Measurements from ENCODE around the gene ARHGAP32.

DNA sequence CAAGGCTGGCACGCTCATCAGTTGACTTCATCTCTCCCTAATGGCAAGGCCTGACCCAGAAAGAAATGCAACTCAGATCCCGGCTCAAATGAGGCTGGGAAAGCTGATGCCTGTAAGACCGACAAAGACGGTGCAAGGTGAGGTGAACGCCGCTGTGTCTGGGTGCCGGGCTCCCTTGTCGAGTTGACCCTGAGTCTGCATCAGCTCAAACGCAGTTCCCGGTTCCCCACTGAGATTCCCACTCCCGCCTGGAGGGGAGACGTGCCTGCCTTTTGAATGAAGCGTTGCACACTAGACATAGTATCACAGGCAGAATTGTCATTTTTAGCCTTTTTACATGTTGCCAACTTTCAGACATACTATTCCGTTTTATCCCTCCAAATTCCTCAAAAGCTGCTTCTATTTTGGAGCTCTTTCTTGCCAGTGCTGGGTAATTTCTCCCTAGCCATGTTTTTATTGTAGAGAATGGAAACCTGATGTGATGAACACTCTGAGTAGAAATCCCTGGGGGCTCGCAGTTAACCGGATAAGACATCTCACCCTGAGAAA, 248.6 kb downstream of the ARHGAP32 start:
- TF ChIP-seq, protein P1, sequence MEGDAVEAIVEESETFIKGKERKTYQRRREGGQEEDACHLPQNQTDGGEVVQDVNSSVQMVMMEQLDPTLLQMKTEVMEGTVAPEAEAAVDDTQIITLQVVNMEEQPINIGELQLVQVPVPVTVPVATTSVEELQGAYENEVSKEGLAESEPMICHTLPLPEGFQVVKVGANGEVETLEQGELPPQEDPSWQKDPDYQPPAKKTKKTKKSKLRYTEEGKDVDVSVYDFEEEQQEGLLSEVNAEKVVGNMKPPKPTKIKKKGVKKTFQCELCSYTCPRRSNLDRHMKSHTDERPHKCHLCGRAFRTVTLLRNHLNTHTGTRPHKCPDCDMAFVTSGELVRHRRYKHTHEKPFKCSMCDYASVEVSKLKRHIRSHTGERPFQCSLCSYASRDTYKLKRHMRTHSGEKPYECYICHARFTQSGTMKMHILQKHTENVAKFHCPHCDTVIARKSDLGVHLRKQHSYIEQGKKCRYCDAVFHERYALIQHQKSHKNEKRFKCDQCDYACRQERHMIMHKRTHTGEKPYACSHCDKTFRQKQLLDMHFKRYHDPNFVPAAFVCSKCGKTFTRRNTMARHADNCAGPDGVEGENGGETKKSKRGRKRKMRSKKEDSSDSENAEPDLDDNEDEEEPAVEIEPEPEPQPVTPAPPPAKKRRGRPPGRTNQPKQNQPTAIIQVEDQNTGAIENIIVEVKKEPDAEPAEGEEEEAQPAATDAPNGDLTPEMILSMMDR (IDR thresholded peaks at IDR 0.05; ENCODE audit: insufficient read depth, low read length, poor library complexity, severe bottlenecking) = no peak
- no peak for TF ChIP-seq EZH2phosphoT487 (conservative IDR thresholded peaks at IDR 0.05; ENCODE audit: low read length)
